ENCODE measurements around the gene PPFIA1.
"Not testable (repeated sequence)": the region's sequence is repeated elsewhere in the genome, so short reads cannot be mapped to it uniquely, and the experiment has no call there.

PPFIA1 gene

DNA sequence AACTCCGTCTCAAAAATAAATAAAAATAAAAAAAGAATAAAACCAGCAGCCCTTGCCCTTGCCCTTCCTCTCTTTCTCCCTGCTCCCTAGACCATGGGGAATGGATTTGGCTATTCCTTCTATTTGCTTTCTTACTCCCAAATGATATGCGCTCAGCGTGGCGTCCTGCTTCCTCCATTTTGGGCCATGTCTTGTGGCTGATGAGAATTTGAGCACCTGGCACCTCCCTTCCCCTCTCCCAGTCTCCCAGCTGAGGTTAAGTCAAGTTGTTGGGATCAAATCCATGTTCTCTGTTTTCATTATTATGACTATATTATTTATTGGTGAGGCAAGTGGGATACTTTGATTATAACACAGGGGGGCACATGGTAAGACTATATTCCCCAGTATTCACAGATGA lies 117.1 kb downstream of the PPFIA1 start:
- TF ChIP-seq CTCF (IDR thresholded peaks at IDR 0.05; ENCODE audit: low read length, missing control alignments): no peak
- no peak overlapping the region for H3K4me3 ChIP-seq (replicated peaks; ENCODE audit: low read depth, low read length)
- no peak for DNase-seq (ENCODE audit: low read depth)

DNA sequence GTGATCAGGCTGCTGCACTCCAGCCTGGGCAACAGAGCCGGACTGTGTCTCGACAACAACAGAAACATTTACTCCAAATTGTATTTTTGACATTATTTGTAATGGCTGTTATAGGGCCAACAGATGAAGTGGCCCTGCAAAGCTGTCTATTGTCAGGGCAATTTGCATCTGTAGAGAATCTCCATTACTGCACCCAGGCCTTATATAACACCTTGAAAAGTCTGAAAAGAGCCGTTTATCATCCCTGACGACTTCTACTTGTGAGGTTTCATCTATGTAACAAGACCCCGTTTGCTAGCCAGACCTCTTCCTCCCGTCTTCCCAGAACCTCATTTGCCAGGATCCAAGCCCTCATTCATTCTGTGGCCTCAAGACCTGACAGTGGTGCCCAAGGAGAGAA lies 118.7 kb downstream of the PPFIA1 start:
- no peak overlapping the region for H3K4me3 ChIP-seq (replicated peaks; ENCODE audit: low read depth, low read length)
- no peak for DNase-seq (ENCODE audit: low read depth)
- no peak for TF ChIP-seq CTCF (IDR thresholded peaks at IDR 0.05; ENCODE audit: low read length, missing control alignments)

DNA sequence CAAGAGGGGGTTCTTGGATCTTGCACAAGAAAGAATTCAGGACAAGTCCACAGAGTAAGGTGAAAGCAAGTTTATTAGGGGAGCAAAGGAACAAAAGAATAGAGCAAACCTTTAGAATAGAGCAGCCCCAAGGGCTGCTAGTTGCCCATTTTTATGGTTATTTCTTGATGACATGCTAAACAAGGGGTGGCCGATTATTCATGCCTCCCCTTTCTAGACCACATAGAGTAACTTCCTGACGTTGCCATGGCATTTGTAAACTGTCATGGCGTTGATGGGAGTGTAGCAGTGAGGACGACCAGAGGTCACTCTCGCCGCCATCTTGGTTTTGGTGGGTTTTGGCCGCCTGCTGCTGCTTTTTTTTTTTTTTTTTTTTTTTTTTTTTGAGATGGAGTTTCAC lies 120.4 kb downstream of the PPFIA1 start:
- DNase-seq (ENCODE audit: low read depth); H3K4me3 ChIP-seq (replicated peaks; ENCODE audit: low read depth, low read length): not testable (repeated sequence)

GRCh38 chr11:70394211-70394950 lies 123.9 kb downstream of the PPFIA1 start:
- no peak for TF ChIP-seq CTCF (IDR thresholded peaks at IDR 0.05; ENCODE audit: low read length, missing control alignments)

DNA sequence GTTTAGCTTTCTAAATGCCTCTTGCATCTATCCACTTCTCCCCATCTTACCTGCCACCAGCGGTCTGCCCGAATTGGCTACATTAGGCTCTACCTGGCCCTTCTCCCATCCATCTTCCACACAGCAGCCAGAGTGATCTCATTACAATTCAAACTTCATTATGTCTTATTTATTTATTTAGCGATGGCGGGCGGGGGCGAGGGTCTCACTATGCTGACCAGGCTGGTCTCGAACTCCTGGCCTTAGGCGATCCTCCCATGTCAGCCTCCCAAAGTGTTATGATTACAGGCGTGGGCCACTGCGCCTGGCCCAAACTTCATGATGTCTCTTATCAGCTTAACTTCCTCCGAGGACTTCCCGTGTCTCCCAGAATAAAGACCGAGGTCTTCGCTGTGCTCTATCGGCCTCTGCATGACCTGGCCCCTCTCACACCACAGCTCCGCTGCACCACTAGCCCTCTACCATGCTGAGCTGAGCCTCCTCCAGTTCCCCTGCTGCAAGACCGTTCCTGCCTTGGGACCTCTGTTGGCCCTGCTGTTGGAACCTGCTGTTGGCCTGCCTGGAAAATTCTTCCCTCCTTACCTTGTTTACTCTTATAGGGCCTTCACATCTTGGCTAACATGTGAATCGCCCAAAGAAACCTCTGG lies 127.0 kb downstream of the PPFIA1 start:
- no peak for TF ChIP-seq CTCF (IDR thresholded peaks at IDR 0.05; ENCODE audit: low read length, missing control alignments)
- H3K4me3 ChIP-seq (replicated peaks; ENCODE audit: low read depth, low read length): peak overlapping the region; percentile 83
- DNase-seq (ENCODE audit: low read depth): peak; percentile 42

More at GRCh38 chr11:70394211-70394950, 123.9 kb downstream of the PPFIA1 start:
- DNase-seq (ENCODE audit: low read depth): no peak
- H3K4me3 ChIP-seq (replicated peaks; ENCODE audit: low read depth, low read length): no peak overlapping the region

GRCh38 chr11:70397983-70398833 lies 127.7 kb downstream of the PPFIA1 start, which contains the start of gene CTTN:
TSS of gene CTTN (plus strand) at chr11:70398529. CDS start at chr11:70407298, 8,769 bp downstream.
- no peak for TF ChIP-seq CTCF (IDR thresholded peaks at IDR 0.05; ENCODE audit: low read length, missing control alignments)
- DNase-seq (ENCODE audit: low read depth): peak; percentile 83
- peak within 1 kb of the TSS; percentile 83 for H3K4me3 ChIP-seq (replicated peaks; ENCODE audit: low read depth, low read length)

Measured in fibroblast of pulmonary artery (primary cell).